22Rv1 (cell line): ENCODE results near the gene CAPN3.

Experiments used
- ZFX ChIP-seq: fragments of 450-650 bp; IDR thresholded peaks from 2 replicates; pipeline ENCODE4 v1.6.1; 2017; ENCODE audit warnings: antibody characterized with exemption, borderline replicate concordance
- TF ChIP-seq, protein P1 (sequence below): fragments of 450-650 bp; IDR thresholded peaks from 2 replicates; pipeline ENCODE4 v1.5.1; 2017; ENCODE audit warnings: mild to moderate bottlenecking

- TF ChIP-seq, protein P1, sequence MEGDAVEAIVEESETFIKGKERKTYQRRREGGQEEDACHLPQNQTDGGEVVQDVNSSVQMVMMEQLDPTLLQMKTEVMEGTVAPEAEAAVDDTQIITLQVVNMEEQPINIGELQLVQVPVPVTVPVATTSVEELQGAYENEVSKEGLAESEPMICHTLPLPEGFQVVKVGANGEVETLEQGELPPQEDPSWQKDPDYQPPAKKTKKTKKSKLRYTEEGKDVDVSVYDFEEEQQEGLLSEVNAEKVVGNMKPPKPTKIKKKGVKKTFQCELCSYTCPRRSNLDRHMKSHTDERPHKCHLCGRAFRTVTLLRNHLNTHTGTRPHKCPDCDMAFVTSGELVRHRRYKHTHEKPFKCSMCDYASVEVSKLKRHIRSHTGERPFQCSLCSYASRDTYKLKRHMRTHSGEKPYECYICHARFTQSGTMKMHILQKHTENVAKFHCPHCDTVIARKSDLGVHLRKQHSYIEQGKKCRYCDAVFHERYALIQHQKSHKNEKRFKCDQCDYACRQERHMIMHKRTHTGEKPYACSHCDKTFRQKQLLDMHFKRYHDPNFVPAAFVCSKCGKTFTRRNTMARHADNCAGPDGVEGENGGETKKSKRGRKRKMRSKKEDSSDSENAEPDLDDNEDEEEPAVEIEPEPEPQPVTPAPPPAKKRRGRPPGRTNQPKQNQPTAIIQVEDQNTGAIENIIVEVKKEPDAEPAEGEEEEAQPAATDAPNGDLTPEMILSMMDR = no peak
- TF ChIP-seq ZFX = no peak
These were observed 2.5 kb upstream of the CAPN3 start for GRCh38 chr15:42356851-42357250.
